Right renal pelvis (tissue), 4 donors: ENCODE results near the gene NBEA. TPM values are rescaled to one million over a fixed set of nuclear protein-coding genes. Genes with fewer than 3 reads are reported as not detected.

ENCODE experiments used
- DNase-seq, 4 donors: peaks; one replicate each; pipeline ENCODE4 v3.0.0-alpha.2; 2013; ENCODE audit warnings: low read depth in 4 of 4, low spot score in 3 of 4, missing footprints in 1 of 4
- polyA plus RNA-seq, 4 donors: library from polyadenylated mRNA; unstranded; fragments of 120-200 nt; gene quantifications; one replicate each; pipeline ENCODE4 v1.2.1, GENCODE V29; 2013; ENCODE audit not compliant: insufficient read length in 4 of 4

Gene NBEA
- polyA plus RNA-seq, 4 donors = 15.6 to 19.9 (median 18.3) TPM

GRCh38 chr13:35157143-35157755 is 215.2 kb downstream of the NBEA start:
- peak; percentile 37 to 54 (median 38) for DNase-seq

- no peak for DNase-seq
Observed at GRCh38 chr13:35159041-35159440, 217.0 kb downstream of the NBEA start.

GRCh38 chr13:35160896-35161295 is 218.8 kb downstream of the NBEA start:
- no peak for DNase-seq

GRCh38 chr13:35162420-35162819 is 220.3 kb downstream of the NBEA start:
- no peak for DNase-seq

- no peak for DNase-seq
Observed at GRCh38 chr13:35163674-35164073, 221.6 kb downstream of the NBEA start.

GRCh38 chr13:35164324-35164932 is 222.4 kb downstream of the NBEA start:
- DNase-seq = peak in 1 of 4 donors; percentile 15

GRCh38 chr13:35165205-35165604 is 223.1 kb downstream of the NBEA start:
- no peak for DNase-seq

GRCh38 chr13:35179494-35179893 is 237.4 kb downstream of the NBEA start:
- no peak for DNase-seq

- no peak for DNase-seq
Observed at GRCh38 chr13:35179920-35180663, 238.0 kb downstream of the NBEA start.

GRCh38 chr13:35190241-35190640 is 248.2 kb downstream of the NBEA start:
- DNase-seq = no peak

GRCh38 chr13:35191883-35192282 is 249.8 kb downstream of the NBEA start:
- DNase-seq = no peak

- DNase-seq = no peak
Observed at GRCh38 chr13:35198613-35199200, 256.6 kb downstream of the NBEA start.

GRCh38 chr13:35208587-35208986 is 266.5 kb downstream of the NBEA start:
- no peak for DNase-seq

GRCh38 chr13:35210261-35210660 is 268.2 kb downstream of the NBEA start:
- no peak for DNase-seq

GRCh38 chr13:35211949-35212348 is 269.9 kb downstream of the NBEA start:
- DNase-seq = no peak

GRCh38 chr13:35213911-35214310 is 271.8 kb downstream of the NBEA start:
- DNase-seq = no peak

GRCh38 chr13:35216131-35216530 is 274.1 kb downstream of the NBEA start:
- no peak for DNase-seq

- DNase-seq = no peak
Observed at GRCh38 chr13:35219021-35219420, 277.0 kb downstream of the NBEA start.

- no peak for DNase-seq
Observed at GRCh38 chr13:35225159-35225558, 283.1 kb downstream of the NBEA start.

GRCh38 chr13:35225582-35225981 is 283.5 kb downstream of the NBEA start:
- DNase-seq = no peak

GRCh38 chr13:35228536-35228935 is 286.5 kb downstream of the NBEA start:
- no peak for DNase-seq

GRCh38 chr13:35231426-35231825 is 289.4 kb downstream of the NBEA start:
- DNase-seq = no peak
